A549 (cell line): Measurements from ENCODE around the gene HMGB2. TPM values are rescaled to one million over a fixed set of nuclear protein-coding genes. Genes with fewer than 3 reads are reported as not detected.

Source experiments
- ATAC-seq, 2 experiments: fragments of 200-7000 bp in 1 of 2; fragments of >200 bp in 1 of 2; cut with Nextera tagmentation in 1 of 2; cut with Tn5 transposase in 1 of 2; 3 replicates each; pipeline versions ENCODE4 v1.8.0 to v1.9.1; 2018 to 2020; ENCODE audit warnings: mild to moderate bottlenecking in 1 of 2, moderate library complexity in 1 of 2
- CTCF ChIA-PET: fragments of 300-600 bp; sonication (Branson Sonifier 250); formaldehyde crosslinking; extraction: SDS; loops from one replicate; lab custom pipeline; 2021; ENCODE audit warnings: antibody characterized with exemption, inconsistent platforms; lab: Yijun Ruan, JAX
- POLR2A ChIA-PET: fragments of 350-600 bp; formaldehyde crosslinking; extraction: SDS; loops from one replicate; lab custom pipeline; 2021; ENCODE audit warnings: antibody characterized with exemption, inconsistent platforms; lab: Yijun Ruan, JAX
- DNase-seq, 2 experiments: peaks; one replicate each; pipeline versions ENCODE4 v3.0.0 to v3.0.0-alpha.2; 2011 to 2016; ENCODE audit warnings: low read depth in 1 of 2, low spot score in 1 of 2
- FAIRE-seq: peaks from 2 replicates; lab custom pipeline; 2011; peaks lifted over from hg19 to GRCh38; lab: Jason Lieb, UNC
- H3K27ac ChIP-seq, 2 experiments: fragments of >200 bp; sonication (Bioruptor Twin); formaldehyde crosslinking; 3 replicates each; pipeline ENCODE4 v1.5.1; 2016 to 2017
- H3K4me1 ChIP-seq: fragments of >200 bp; sonication (Bioruptor Twin); formaldehyde crosslinking; 3 replicates; pipeline ENCODE4 v1.6.1; 2016
- H3K4me2 ChIP-seq: fragments of >200 bp; sonication (Bioruptor Twin); formaldehyde crosslinking; 3 replicates; pipeline ENCODE4 v1.6.1; 2016
- H3K4me3 ChIP-seq: fragments of >200 bp; sonication (Bioruptor Twin); formaldehyde crosslinking; 3 replicates; pipeline ENCODE4 v1.5.1; 2016
- H3K9me3 ChIP-seq: fragments of >200 bp; sonication (Bioruptor Twin); formaldehyde crosslinking; 3 replicates; pipeline ENCODE4 v1.6.1; 2016
- ATOH8 ChIP-seq: fragments of 250-450 bp; sonication (Bioruptor Pico); IDR thresholded peaks from 2 replicates; pipeline ENCODE4 v1.5.0; 2020; ENCODE audit warnings: low read depth, mild to moderate bottlenecking, moderate library complexity
- EP300 ChIP-seq, 2 experiments: fragments of >200 bp; sonication (Bioruptor Twin); formaldehyde crosslinking; IDR thresholded peaks; 2 replicates in 1 of 2; 3 replicates in 1 of 2; pipeline ENCODE4 v1.6.1; 2016 to 2017
- FOSL2 ChIP-seq, 2 experiments: fragments of 450-650 bp in 1 of 2; fragments of >200 bp in 1 of 2; sonication (Bioruptor Twin) in 1 of 2; formaldehyde crosslinking; IDR thresholded peaks; 2 replicates each; pipeline versions ENCODE4 v1.5.0 to v1.6.1; 2016 to 2020; ENCODE audit warnings: mild to moderate bottlenecking in 1 of 2, moderate library complexity in 1 of 2
- HOXB13 ChIP-seq: fragments of 250-450 bp; sonication (Bioruptor Pico); IDR thresholded peaks from 2 replicates; pipeline ENCODE4 v1.5.0; 2020; ENCODE audit warnings: low read depth, mild to moderate bottlenecking, moderate library complexity
- JUN ChIP-seq, 2 experiments: fragments of >200 bp; sonication (Bioruptor Twin); formaldehyde crosslinking; IDR thresholded peaks; 2 replicates in 1 of 2; 3 replicates in 1 of 2; pipeline ENCODE4 v1.6.1; 2016 to 2017
- MAFK ChIP-seq: fragments of 450-650 bp; IDR thresholded peaks from 2 replicates; pipeline ENCODE4 v1.6.1; 2014; ENCODE audit not compliant: partially characterized antibody
- MAZ ChIP-seq: fragments of 150-350 bp; IDR thresholded peaks from 2 replicates; pipeline ENCODE4 v1.6.1; 2014; ENCODE audit warnings: antibody characterized with exemption, low read depth, low read length, borderline replicate concordance
- NFE2L2 ChIP-seq: fragments of 150-350 bp; conservative IDR thresholded peaks from 2 replicates; pipeline ENCODE4 v1.6.1; 2014; ENCODE audit warnings: low read length
- PHF8 ChIP-seq: fragments of 200-600 bp; sonication (generic); IDR thresholded peaks from 2 replicates; pipeline ENCODE4 v1.6.1; 2016; ENCODE audit warnings: low read depth, mild to moderate bottlenecking, antibody characterized with exemption, moderate library complexity, borderline replicate concordance
- RAD21 ChIP-seq, 2 experiments: fragments of >200 bp in 1 of 2; sonication (Bioruptor Twin) in 1 of 2; formaldehyde crosslinking in 1 of 2; IDR thresholded peaks in 1 of 2; conservative IDR thresholded peaks in 1 of 2; 2 replicates in 1 of 2; 3 replicates in 1 of 2; pipeline ENCODE4 v1.6.1; 2012 to 2018; ENCODE audit warnings: inconsistent platforms in 1 of 2
- RNF2 ChIP-seq: fragments of 200-600 bp; sonication (generic); IDR thresholded peaks from 2 replicates; pipeline ENCODE4 v1.6.1; 2016; ENCODE audit warnings: low read depth, mild to moderate bottlenecking, antibody characterized with exemption, moderate library complexity, borderline replicate concordance
- SMC3 ChIP-seq: fragments of >200 bp; sonication (Bioruptor Twin); formaldehyde crosslinking; IDR thresholded peaks from 3 replicates; pipeline ENCODE4 v1.6.1; 2018; ENCODE audit warnings: inconsistent platforms
- SREBF2 ChIP-seq: fragments of 450-650 bp; IDR thresholded peaks from 2 replicates; pipeline ENCODE4 v1.6.1; 2014; ENCODE audit warnings: mild to moderate bottlenecking, moderate library complexity
- ZFP36 ChIP-seq: fragments of 450-650 bp; IDR thresholded peaks from 2 replicates; pipeline ENCODE4 v1.6.1; 2014; ENCODE audit warnings: borderline replicate concordance; ENCODE audit not compliant: partially characterized antibody
- ZNF302 ChIP-seq: fragments of 250-450 bp; sonication (Bioruptor Pico); IDR thresholded peaks from 2 replicates; pipeline ENCODE4 v1.9.0; 2021; ENCODE audit warnings: inconsistent platforms, mild to moderate bottlenecking, moderate library complexity
- ZSCAN20 ChIP-seq: fragments of 250-450 bp; sonication (Bioruptor Pico); IDR thresholded peaks from 2 replicates; pipeline ENCODE4 v1.8.0; 2022; ENCODE audit warnings: mild to moderate bottlenecking, moderate library complexity
- WGBS: methylation state at CpG from one replicate; pipeline ENCODE4 v1.1.6; 2017; ENCODE audit errors: missing lambda C conversion rate; 5-methylcytosine and 5-hydroxymethylcytosine counted together
- polyA plus RNA-seq, 4 experiments: library from polyadenylated mRNA; depleted of rRNA in 3 of 4; stranded (reverse); fragments of >200 nt; fragmentation: RNase III in 1 of 4; extraction: RNeasy Plus Mini Kit Qiagen cat#74134 plus additional on column Dnase treatment in 1 of 4; gene quantifications; 2 replicates in 3 of 4; 3 replicates in 1 of 4; pipeline ENCODE4 v1.2.3, GENCODE V29; 2011 to 2017
- TF ChIP-seq, protein P1 (sequence below): fragments of >200 bp; sonication (Bioruptor Twin); formaldehyde crosslinking; IDR thresholded peaks from 3 replicates; pipeline ENCODE4 v1.6.1; 2016
- TF ChIP-seq, protein P2 (sequence below): IDR thresholded peaks from 2 replicates; pipeline ENCODE4 v1.6.1; 2012
- TF ChIP-seq, protein P3 (sequence below): fragments of 150-350 bp; IDR thresholded peaks from 2 replicates; pipeline ENCODE4 v1.6.1; 2014; ENCODE audit warnings: low read depth, mild to moderate bottlenecking, low read length

HMGB2 gene
- polyA plus RNA-seq, 2 of the 4 experiments (the other 2 are of a cell fraction) = 101 to 128 TPM

DNA sequence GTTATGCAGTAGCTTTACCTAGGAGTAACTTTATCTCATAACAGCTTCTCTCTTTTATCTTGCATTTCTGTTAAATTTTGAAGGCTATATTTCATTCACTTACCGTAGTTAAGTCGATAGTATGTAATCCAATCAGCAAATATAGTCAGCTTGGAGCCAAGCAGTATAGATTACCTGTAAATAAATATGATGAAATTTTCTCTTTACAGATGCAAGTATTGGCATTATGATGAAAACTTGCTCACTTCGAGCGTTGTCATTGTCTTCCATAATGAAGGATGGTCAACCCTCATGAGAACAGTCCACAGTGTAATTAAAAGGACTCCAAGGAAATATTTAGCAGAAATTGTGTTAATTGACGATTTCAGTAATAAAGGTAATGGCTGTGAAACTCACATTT, 42.3 kb downstream of the HMGB2 start:
- no peak overlapping the region for H3K4me2 ChIP-seq
- no peak for TF ChIP-seq SMC3
- no peak for TF ChIP-seq JUN (IDR thresholded peaks at IDR 0.05)
- FAIRE-seq (no peak), DNase-seq (no peak), ATAC-seq (no peak)
- no peaks in the 10 kb centered on the region for H3K9me3 ChIP-seq
- CTCF ChIA-PET = interaction anchor here (1.2 to 1.4 kb wide), 2 partner anchors 9 to 10 kb away, joined by 3 to 6 read pairs; no protein-coding TSS in a partner anchor
- POLR2A ChIA-PET = no interaction called here
- no peak overlapping the region for H3K4me3 ChIP-seq
- H3K27ac ChIP-seq = no peak overlapping the region
- 95% methylated on average over 5 of the region's 5 CpGs for whole genome bisulfite sequencing
- no peaks in the 10 kb centered on the region for H3K4me1 ChIP-seq

- ATAC-seq (no peak), DNase-seq (no peak), FAIRE-seq (no peak)
- TF ChIP-seq, protein P1, sequence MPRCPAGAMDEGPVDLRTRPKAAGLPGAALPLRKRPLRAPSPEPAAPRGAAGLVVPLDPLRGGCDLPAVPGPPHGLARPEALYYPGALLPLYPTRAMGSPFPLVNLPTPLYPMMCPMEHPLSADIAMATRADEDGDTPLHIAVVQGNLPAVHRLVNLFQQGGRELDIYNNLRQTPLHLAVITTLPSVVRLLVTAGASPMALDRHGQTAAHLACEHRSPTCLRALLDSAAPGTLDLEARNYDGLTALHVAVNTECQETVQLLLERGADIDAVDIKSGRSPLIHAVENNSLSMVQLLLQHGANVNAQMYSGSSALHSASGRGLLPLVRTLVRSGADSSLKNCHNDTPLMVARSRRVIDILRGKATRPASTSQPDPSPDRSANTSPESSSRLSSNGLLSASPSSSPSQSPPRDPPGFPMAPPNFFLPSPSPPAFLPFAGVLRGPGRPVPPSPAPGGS = no peak
- TF ChIP-seq NFE2L2 (no peak), FOSL2 (IDR thresholded peaks at IDR 0.05) (no peak), FOSL2 (CRISPR knock-in tag; IDR thresholded peaks at IDR 0.05) (no peak), MAFK (no peak), ZNF302 (no peak), JUN (IDR thresholded peaks at IDR 0.05) (no peak), RNF2 (no peak), HOXB13 (no peak), MAZ (no peak), ATOH8 (no peak), SREBF2 (no peak), ZFP36 (no peak), ZSCAN20 (no peak), PHF8 (no peak)
- TF ChIP-seq, protein P2, sequence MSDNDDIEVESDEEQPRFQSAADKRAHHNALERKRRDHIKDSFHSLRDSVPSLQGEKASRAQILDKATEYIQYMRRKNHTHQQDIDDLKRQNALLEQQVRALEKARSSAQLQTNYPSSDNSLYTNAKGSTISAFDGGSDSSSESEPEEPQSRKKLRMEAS = no peak
- TF ChIP-seq, protein P3, sequence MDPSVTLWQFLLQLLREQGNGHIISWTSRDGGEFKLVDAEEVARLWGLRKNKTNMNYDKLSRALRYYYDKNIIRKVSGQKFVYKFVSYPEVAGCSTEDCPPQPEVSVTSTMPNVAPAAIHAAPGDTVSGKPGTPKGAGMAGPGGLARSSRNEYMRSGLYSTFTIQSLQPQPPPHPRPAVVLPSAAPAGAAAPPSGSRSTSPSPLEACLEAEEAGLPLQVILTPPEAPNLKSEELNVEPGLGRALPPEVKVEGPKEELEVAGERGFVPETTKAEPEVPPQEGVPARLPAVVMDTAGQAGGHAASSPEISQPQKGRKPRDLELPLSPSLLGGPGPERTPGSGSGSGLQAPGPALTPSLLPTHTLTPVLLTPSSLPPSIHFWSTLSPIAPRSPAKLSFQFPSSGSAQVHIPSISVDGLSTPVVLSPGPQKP = no peak
- H3K4me3 ChIP-seq = no peak overlapping the region
- 89% methylated on average over 4 of the region's 4 CpGs for WGBS
- no peaks in the 10 kb centered on the region for H3K4me1 ChIP-seq
- ChIA-PET CTCF (no interaction called here), POLR2A (no interaction called here)
- H3K4me2 ChIP-seq = no peak overlapping the region
- H3K9me3 ChIP-seq = peaks cover 1% of the 10 kb centered on the region; the same call in 2 of the 3 replicates
- H3K27ac ChIP-seq = no peak overlapping the region
Observed at GRCh38 chr4:173289353-173289727, 44.8 kb downstream of the HMGB2 start.

- POLR2A ChIA-PET = no interaction called here
- CTCF ChIA-PET = interaction anchor here (1.0 to 1.3 kb wide), 2 partner anchors 12 to 13 kb away, joined by 5 to 7 read pairs; no protein-coding TSS in a partner anchor
- DNase-seq (no peak), FAIRE-seq (no peak), ATAC-seq (no peak; a peak in 1 of 6 replicates)
- no peak overlapping the region for H3K4me3 ChIP-seq
- TF ChIP-seq RAD21 (conservative IDR thresholded peaks at IDR 0.05 in 1 of 2, IDR thresholded peaks at IDR 0.05 in 1 of 2) (no peak; a peak in 1 of 5 replicates), EP300 (IDR thresholded peaks at IDR 0.05) (no peak), MAZ (no peak)
- peaks cover 6% of the 10 kb centered on the region; the same call in 2 of the 3 replicates for H3K9me3 ChIP-seq
- WGBS = 97% methylated on average over 3 of the region's 3 CpGs
- H3K27ac ChIP-seq = no peak overlapping the region
- no peaks in the 10 kb centered on the region for H3K4me1 ChIP-seq
- H3K4me2 ChIP-seq = no peak overlapping the region
Observed at GRCh38 chr4:173288698-173289352, 45.3 kb downstream of the HMGB2 start.
